ENCODE results near the gene C15orf62.

Gene C15orf62

DNA sequence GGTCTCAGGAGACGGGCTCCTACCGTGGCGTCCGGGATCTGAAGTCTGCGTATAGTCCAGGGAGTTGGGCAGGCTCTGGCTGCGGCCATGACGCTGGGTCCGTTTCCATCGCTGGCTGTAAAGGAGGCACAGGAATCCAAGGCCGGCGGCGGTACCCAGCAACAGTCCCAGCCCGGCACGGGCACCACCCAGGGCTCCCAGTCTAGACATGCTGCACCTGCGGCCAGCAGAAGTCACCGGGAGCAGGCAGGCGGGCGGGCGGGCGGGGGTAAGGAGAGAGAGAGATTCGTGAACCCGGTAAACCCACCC is 15.3 kb upstream of the C15orf62 start:
- H3K4me3 ChIP-seq (ENCODE audit: low read depth, low read length): peak overlapping the region; percentile 97
- DNase-seq (ENCODE audit: low read depth, low spot score): no peak
- TF ChIP-seq, protein P1, sequence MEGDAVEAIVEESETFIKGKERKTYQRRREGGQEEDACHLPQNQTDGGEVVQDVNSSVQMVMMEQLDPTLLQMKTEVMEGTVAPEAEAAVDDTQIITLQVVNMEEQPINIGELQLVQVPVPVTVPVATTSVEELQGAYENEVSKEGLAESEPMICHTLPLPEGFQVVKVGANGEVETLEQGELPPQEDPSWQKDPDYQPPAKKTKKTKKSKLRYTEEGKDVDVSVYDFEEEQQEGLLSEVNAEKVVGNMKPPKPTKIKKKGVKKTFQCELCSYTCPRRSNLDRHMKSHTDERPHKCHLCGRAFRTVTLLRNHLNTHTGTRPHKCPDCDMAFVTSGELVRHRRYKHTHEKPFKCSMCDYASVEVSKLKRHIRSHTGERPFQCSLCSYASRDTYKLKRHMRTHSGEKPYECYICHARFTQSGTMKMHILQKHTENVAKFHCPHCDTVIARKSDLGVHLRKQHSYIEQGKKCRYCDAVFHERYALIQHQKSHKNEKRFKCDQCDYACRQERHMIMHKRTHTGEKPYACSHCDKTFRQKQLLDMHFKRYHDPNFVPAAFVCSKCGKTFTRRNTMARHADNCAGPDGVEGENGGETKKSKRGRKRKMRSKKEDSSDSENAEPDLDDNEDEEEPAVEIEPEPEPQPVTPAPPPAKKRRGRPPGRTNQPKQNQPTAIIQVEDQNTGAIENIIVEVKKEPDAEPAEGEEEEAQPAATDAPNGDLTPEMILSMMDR (IDR thresholded peaks at IDR 0.05; ENCODE audit: low read depth, low read length): no peak
- in situ Hi-C loops (cut with HindIII; ENCODE audit: low sequenced_read_pairs): no loop called here

- DNase-seq (ENCODE audit: low read depth, low spot score): peak; percentile 93
- in situ Hi-C loops (cut with HindIII; ENCODE audit: low sequenced_read_pairs): no loop called here
- peak within 1 kb of the TSS; percentile 97 for H3K4me3 ChIP-seq (ENCODE audit: low read depth, low read length)
- TF ChIP-seq, protein P1 (IDR thresholded peaks at IDR 0.05; ENCODE audit: low read depth, low read length): no peak
These were observed 14.6 kb upstream of the C15orf62 start, which contains the start of gene RMDN3 for GRCh38 chr15:40754883-40755811. Gene RMDN3 (minus strand): TSS chr15:40755254. CDS start chr15:40754783, 471 bp downstream.

DNA sequence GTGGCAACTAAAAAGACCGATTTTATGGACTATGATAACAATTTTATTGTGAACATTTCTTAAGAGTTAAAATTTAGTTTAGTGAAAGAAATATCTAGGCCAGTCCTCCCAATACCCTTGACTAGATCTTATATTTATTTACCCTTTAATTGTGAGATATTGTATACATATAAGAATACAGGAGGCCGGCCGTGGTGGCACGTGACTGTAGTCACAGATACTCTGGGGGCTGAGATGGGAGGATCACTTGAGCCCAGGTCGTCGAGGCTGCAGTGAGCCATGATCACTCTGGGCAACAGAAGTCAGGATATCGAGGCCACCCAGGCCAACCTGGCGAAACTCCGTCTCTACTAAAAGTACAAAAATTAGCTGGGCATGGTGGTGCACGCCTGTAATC is 14.0 kb upstream of the C15orf62 start:
- in situ Hi-C loops (cut with HindIII; ENCODE audit: low sequenced_read_pairs): no loop called here
- DNase-seq (ENCODE audit: low read depth, low spot score): no peak
- TF ChIP-seq, protein P1 (IDR thresholded peaks at IDR 0.05; ENCODE audit: low read depth, low read length): no peak
- peak overlapping the region; percentile 97 for H3K4me3 ChIP-seq (ENCODE audit: low read depth, low read length)

DNA sequence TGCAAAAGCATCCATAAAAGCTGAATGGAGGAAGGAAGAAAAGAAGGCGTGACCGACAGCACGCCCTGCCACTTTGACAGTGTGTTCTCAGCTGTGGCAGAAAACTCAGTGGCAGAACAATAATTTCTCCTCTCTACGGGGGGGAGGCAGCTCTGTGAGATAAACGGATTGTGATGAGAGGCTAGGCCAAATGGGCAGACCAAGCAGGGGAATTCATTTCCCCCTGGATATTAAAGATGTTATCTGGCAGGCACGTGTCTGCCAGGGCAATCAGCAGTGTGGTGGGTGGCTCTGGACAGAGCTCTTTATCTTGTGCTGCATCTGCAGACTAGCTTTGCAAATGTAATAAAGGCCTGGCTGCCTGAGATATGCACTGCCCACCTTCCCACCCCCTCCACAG is 12.8 kb upstream of the C15orf62 start:
- no peak for DNase-seq (ENCODE audit: low read depth, low spot score)
- in situ Hi-C loops (cut with HindIII; ENCODE audit: low sequenced_read_pairs): no loop called here
- TF ChIP-seq, protein P1 (IDR thresholded peaks at IDR 0.05; ENCODE audit: low read depth, low read length): no peak
- H3K4me3 ChIP-seq (ENCODE audit: low read depth, low read length): no peak overlapping the region

GRCh38 chr15:40759961-40760360 is 9.8 kb upstream of the C15orf62 start:
- DNase-seq (ENCODE audit: low read depth, low spot score): no peak
- no peak overlapping the region for H3K4me3 ChIP-seq (ENCODE audit: low read depth, low read length)
- TF ChIP-seq, protein P1 (IDR thresholded peaks at IDR 0.05; ENCODE audit: low read depth, low read length): no peak
- in situ Hi-C loops (cut with HindIII; ENCODE audit: low sequenced_read_pairs): no loop called here

DNA sequence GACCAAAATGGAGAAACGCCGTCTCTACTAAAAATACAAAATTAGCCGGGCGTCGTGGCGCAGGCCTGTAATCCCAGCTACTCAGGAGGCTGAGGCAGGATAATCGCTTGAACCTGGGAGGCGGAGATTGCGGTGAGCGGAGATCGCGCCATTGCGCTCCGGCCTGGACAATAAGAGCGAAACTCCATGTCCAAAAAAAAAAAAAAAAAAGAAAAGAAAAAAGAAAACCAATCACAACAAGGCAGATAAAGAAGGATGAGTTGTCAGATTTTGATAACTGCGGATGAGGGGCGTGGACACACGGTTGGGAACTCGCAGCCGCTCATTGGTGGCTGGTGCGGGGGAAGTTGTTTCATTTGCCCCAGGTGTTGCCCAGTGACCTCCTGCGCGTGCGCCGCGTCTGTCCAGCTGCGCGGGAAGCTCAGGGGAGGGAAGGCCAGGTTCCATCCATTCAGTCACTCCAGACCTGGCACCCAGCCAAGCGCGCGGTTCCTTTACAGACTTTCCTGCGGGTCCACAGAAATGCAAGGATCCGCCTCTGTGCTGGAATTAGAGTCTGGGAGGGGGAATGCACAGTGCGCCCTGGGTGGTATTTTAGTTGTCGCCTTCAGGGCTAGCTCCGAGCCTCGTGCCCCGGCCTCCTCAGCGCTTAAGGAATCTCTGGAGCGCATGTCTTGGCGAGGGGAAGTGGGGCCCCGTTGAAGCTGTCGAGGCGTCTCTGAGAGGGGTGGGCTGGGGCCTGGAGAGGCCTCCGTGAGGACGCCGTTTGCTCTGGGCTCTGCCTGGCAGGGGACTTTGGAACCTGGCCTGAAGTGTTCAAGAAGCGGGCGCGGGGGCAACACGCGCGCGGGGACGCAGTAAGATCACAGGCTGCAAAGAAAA is 6.6 kb upstream of the C15orf62 start:
- in situ Hi-C loops (cut with HindIII; ENCODE audit: low sequenced_read_pairs): no loop called here
- H3K4me3 ChIP-seq (ENCODE audit: low read depth, low read length): peak overlapping the region; percentile 45
- peak; percentile 52 for DNase-seq (ENCODE audit: low read depth, low spot score)

More for the DNA sequence above, 6.6 kb upstream of the C15orf62 start:
- TF ChIP-seq, protein P1 (IDR thresholded peaks at IDR 0.05; ENCODE audit: low read depth, low read length): no peak
